Muscle of leg (tissue), 11 donors: ENCODE data around the gene PHTF2. TPM values are rescaled to one million over a fixed set of nuclear protein-coding genes. Genes with fewer than 3 reads are reported as not detected.

Experiments used
- DNase-seq: peaks from one replicate; pipeline ENCODE4 v3.0.0; 2013
- H3K27ac ChIP-seq: one replicate; pipeline ENCODE4 v1.5.1; 2013; ENCODE audit warnings: mild to moderate bottlenecking, low read length, control low read depth
- H3K27me3 ChIP-seq: one replicate; pipeline ENCODE4 v1.6.1; 2013; ENCODE audit warnings: low read length; ENCODE audit not compliant: control insufficient read depth, insufficient read depth
- H3K36me3 ChIP-seq: one replicate; pipeline ENCODE4 v1.6.1; 2013; ENCODE audit warnings: low read length; ENCODE audit not compliant: control insufficient read depth, insufficient read depth
- H3K4me1 ChIP-seq: one replicate; pipeline ENCODE4 v1.6.1; 2013; ENCODE audit warnings: low read length; ENCODE audit not compliant: control insufficient read depth, insufficient read depth
- H3K4me3 ChIP-seq: one replicate; pipeline ENCODE4 v1.5.1; 2013; ENCODE audit warnings: low read length, control low read depth
- H3K9me3 ChIP-seq: replicated peaks from 2 replicates; pipeline ENCODE4 v1.6.1; 2013; ENCODE audit warnings: low read depth, low read length; ENCODE audit not compliant: control insufficient read depth
- WGBS: methylation state at CpG from one replicate; pipeline ENCODE4 v1.1.5; 2013; ENCODE audit warnings: missing lambda C conversion rate; ENCODE audit not compliant: insufficient coverage; 5-methylcytosine and 5-hydroxymethylcytosine counted together
- polyA plus RNA-seq, 8 donors: library from polyadenylated mRNA; unstranded; fragments of 120-200 nt; gene quantifications; one replicate each; pipeline versions ENCODE4 v1.2.1 to v1.2.3, GENCODE V29; 2013; ENCODE audit warnings: inconsistent platforms in 1 of 8, low replicate concordance in 1 of 8; ENCODE audit not compliant: insufficient read length in 8 of 8, insufficient read depth in 1 of 8
- total RNA-seq: library from RNA; stranded (reverse); fragments of 120-200 nt; gene quantifications from one replicate; pipeline ENCODE4 v1.2.4, GENCODE V29; 2013

The PHTF2 gene
- total and polyA plus RNA-seq, 9 donors, result 10.5 to 21.7 (median 18.6) TPM

DNA sequence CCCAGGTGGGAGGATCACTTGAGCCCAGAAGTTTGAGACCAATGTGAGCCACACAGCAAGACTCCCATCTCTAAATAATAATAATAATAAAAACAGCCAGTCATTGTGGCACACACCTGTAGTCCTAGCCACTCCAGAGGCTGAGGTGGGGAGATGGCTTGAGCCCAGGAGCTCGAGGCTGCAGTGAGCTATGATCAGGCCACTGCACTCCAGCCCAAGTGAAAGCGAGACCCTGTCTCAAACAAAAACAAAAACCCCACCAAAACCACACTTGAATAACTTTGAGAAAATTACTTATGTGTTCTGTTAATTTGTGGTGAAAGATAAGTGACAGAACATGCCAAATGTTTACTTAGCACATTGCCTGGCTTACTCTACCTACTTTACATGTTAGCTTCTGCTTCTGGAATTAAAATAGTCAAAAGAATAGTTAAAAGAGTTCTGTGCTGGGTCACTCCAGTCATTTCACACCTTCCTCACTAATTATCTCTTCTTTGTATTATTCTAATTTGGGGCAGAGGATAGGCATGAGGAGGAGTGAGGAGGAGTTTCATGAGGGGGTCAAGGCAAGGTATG is 10.2 kb upstream of the PHTF2 start:
- DNase-seq, result no peak
- no peak overlapping the region for H3K4me3 ChIP-seq
- no peaks in the 10 kb centered on the region for H3K27me3 ChIP-seq
- H3K9me3 ChIP-seq, result peaks cover 3% of the 10 kb centered on the region
- WGBS, result no CpG with 5 or more reads among the region's 2 CpGs
- H3K27ac ChIP-seq, result no peak overlapping the region
- H3K4me1 ChIP-seq, result no peaks in the 10 kb centered on the region
- H3K36me3 ChIP-seq, result peaks cover 2% of the 10 kb centered on the region

DNA sequence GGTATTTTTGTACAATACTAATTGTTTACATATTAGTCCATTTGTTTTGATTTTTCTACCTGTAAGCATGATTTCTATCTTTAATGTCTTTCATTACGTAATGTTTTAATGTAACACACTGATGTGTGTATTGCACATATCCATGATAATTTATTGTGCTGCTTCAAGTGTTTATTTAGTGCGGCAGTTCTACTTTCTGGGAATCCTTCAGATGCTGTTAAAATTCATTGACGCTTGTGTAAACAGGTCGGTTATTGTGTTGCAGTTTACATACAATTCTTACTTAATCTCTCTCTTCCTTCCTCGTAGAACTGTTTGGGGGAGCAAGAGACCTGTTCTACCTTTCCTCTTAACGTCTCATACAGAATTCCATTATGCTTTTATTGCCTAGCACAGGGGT is 7.2 kb upstream of the PHTF2 start:
- Histone ChIP-seq H3K4me1 (no peaks in the 10 kb centered on the region), H3K4me3 (no peak overlapping the region), H3K27me3 (no peaks in the 10 kb centered on the region), H3K9me3 (no peaks in the 10 kb centered on the region), H3K36me3 (peaks cover 9% of the 10 kb centered on the region), H3K27ac (no peak overlapping the region)
- 80% methylated on average over 2 of the region's 6 CpGs for WGBS
- DNase-seq, result no peak

DNA sequence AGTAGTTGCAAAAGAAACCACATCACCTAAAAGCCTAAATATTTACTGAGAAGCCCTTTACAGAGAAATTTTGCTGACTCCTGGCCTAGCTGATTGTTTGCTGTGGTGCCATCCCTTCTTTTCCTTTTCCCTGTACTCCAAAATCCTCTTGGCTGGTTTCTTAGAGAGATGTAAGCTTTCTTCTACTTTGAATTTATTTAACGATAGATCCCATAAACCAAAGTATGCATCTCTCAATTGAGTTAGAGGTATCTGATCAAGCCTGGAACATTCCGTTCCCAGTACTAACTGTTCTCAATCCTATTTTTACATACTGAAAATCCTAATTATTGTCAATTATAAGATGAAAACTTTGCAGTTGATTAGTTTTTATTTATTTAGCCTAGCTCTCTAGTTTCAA is 6.6 kb upstream of the PHTF2 start:
- Histone ChIP-seq H3K4me3 (no peak overlapping the region), H3K27me3 (no peaks in the 10 kb centered on the region), H3K27ac (no peak overlapping the region), H3K9me3 (no peaks in the 10 kb centered on the region), H3K36me3 (peaks cover 9% of the 10 kb centered on the region), H3K4me1 (peaks cover 2% of the 10 kb centered on the region)
- no peak for DNase-seq
- WGBS, result no CpG with 5 or more reads among the region's 2 CpGs

DNA sequence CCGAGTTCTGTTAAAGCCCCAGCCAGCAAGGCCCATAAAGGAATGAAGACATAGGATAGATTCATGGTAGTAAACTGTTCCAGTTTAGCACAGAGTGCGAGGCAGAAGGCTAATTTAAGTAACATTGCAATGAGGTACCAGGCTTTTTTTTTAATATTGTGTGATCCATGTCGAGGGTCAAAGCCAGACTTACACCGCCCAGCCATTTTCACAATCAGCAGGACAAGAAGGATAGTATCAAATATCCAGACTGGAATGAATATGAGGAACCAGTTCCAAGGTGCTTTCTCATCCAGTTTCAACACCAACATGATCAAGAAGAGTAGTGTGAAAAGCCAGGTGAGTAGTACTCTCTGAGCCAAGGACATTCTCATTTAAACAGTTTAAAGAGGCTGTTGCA is 4.6 kb upstream of the PHTF2 start:
- H3K4me3 ChIP-seq, result no peak overlapping the region
- DNase-seq, result no peak
- H3K27me3 ChIP-seq, result peaks cover 3% of the 10 kb centered on the region
- H3K4me1 ChIP-seq, result peaks cover 7% of the 10 kb centered on the region
- peaks cover 9% of the 10 kb centered on the region for H3K36me3 ChIP-seq
- H3K9me3 ChIP-seq, result no peaks in the 10 kb centered on the region
- no peak overlapping the region for H3K27ac ChIP-seq
- WGBS, result no CpG with 5 or more reads among the region's 4 CpGs

DNA sequence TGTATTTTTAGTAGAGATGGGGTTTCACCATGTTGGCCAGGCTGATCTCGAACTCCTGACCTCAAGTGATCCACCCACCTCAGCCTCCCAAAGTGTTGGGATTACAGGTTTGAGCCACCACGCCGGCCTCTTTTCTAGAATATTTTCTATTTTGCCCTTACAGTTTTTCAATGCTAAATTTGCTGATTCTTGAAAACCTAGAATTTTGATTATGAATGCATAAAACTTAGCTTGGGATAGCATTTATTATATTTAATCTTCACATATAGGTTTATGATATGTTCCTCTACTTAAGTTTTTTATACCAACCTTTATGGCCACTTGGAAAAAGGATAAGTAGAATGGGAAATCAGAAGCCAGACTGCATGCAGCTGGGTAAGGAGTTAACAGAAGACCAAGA is 2.5 kb upstream of the PHTF2 start:
- no peak for DNase-seq
- H3K4me1 ChIP-seq, result peaks cover 12% of the 10 kb centered on the region
- H3K27ac ChIP-seq, result no peak overlapping the region
- no peaks in the 10 kb centered on the region for H3K9me3 ChIP-seq
- H3K36me3 ChIP-seq, result peaks cover 9% of the 10 kb centered on the region
- peaks cover 3% of the 10 kb centered on the region for H3K27me3 ChIP-seq
- no CpG with 5 or more reads among the region's 3 CpGs for WGBS
- no peak overlapping the region for H3K4me3 ChIP-seq

DNA sequence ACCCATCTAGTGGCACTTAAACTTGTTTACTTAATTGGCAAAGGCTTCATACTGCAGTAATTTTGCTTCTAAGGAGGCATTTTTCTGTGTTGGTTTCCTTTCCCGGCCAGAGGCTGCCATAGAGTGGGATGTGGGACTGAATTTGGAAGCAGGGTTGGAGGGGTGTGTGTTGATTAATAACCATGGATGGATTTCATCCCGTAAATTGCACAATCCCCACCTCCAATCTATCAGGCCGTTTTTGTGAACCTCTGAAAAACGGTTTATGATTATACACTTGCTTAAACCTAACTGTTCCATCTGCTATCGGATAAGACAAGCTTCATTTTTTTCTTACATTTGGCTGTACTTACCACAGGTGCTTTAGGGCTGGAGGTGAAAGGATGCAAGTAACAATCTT is 1.6 kb upstream of the PHTF2 start:
- no peak for DNase-seq
- Histone ChIP-seq H3K4me3 (peak overlapping the region; percentile 76), H3K36me3 (peaks cover 9% of the 10 kb centered on the region), H3K27ac (no peak overlapping the region), H3K27me3 (peaks cover 3% of the 10 kb centered on the region), H3K9me3 (no peaks in the 10 kb centered on the region), H3K4me1 (peaks cover 12% of the 10 kb centered on the region)
- no CpG with 5 or more reads among the region's 5 CpGs for WGBS

DNA sequence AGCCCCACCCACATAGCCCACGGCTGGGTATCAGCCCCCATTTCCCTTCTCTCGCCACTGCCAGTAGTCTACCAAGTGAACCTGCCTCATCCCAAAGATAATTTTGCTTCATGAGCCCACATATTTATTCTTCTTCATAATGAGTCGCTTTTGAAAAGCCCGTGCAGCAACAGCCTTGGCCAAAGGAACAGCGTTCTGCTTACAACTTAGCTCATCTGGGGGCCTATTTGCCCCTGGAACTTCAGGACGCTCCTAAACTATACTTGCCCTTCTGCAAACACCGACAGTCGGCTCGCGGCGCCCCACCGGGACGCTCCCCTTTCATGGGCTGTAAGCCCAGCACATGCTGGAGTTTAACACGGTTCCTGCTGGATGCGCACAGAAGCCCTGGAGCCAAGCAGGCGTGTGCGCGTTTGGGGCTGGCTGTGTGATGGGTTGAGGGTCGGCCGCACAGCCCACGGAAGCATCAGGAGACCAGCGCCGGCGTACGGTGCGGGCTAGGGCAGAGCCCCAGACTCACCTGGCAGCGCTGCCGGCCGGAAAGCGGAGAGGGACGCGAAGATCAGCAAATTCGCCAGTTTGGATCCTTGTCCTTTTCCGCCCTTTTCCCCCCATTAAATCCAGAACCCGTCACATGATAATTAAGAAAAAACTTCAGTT is 709 bp upstream of the PHTF2 start:
- H3K4me1 ChIP-seq, result peaks cover 12% of the 10 kb centered on the region
- DNase-seq, result no peak
- H3K27ac ChIP-seq, result peak overlapping the region; percentile 94
- H3K9me3 ChIP-seq, result no peaks in the 10 kb centered on the region
- WGBS, result under 1% methylated on average over 34 of the region's 35 CpGs
- peaks cover 3% of the 10 kb centered on the region for H3K27me3 ChIP-seq
- H3K36me3 ChIP-seq, result peaks cover 9% of the 10 kb centered on the region
- peak overlapping the region; percentile 76 for H3K4me3 ChIP-seq

DNA sequence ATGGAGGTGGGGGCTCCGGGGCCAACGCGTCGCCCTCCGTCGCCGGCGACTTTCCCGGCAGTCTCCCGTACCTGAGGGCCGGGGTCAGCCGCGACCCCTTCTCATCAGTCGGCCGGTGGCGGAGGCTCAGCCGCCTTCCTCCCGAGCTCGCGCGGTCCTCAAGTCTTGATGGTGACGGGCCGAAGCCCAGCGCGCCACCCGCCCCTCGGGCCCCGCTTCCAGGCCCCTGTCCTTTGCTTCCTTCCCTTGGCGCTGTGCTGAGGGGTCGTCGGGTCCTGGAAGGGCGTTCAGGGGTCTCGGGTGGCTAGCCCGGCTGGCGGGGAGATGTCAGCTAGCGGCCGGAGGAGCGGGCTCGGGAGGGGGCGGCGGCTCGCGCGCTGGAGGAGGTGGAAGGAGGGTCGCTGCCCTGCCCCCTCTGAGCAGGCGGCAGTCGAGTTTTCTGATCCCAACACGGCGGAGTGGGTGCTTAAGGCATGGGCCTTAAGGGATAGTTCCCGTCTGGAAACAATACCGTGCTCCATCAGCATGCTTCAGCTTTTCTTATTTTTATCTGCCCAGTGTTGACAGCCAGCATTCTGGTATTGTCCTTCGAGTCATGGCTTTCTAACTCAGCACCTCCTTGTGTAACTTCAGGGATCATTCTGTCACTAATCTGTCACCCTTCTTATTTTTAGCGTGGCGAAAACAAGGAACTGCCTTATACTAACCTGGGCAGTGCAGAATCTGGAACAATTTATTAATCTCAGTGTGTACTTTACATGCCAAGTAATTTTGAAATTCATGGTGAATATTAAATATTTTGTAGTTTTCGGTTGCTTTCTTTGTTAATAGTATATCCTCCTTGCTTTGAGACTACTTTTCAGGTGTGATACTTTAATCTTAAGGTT is 748 bp downstream of the PHTF2 start:
- whole genome bisulfite sequencing, result under 1% methylated on average over 48 of the region's 55 CpGs
- Histone ChIP-seq H3K36me3 (peaks cover 6% of the 10 kb centered on the region), H3K27ac (peak overlapping the region; percentile 95), H3K9me3 (no peaks in the 10 kb centered on the region), H3K27me3 (peaks cover 3% of the 10 kb centered on the region), H3K4me1 (peaks cover 12% of the 10 kb centered on the region), H3K4me3 (peak overlapping the region; percentile 76)
- peak; percentile 61 for DNase-seq

DNA sequence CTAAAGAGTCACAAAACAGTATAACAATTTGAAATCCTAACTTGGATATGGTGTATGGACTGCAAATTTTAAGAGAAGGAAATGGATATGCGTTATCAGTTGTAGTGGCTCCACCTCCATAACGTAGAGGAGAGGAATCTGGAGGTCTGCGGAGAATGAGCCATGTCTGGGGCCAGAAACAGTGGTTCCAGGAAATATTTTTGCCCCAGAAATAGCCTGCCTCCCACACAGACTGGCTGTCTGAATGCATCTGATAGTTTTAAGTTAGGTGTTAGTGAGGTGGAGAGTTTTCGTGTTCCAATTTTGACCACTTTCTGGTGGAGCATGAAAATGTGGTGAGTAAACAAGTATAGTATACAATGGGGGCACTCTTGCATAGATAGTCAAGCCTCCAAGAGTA is 1.6 kb downstream of the PHTF2 start:
- WGBS, result 64% methylated on average over 2 of the region's 4 CpGs
- Histone ChIP-seq H3K27ac (no peak overlapping the region), H3K36me3 (peaks cover 1% of the 10 kb centered on the region), H3K27me3 (peaks cover 3% of the 10 kb centered on the region), H3K9me3 (peaks cover 2% of the 10 kb centered on the region), H3K4me3 (no peak overlapping the region), H3K4me1 (peaks cover 12% of the 10 kb centered on the region)
- no peak for DNase-seq

DNA sequence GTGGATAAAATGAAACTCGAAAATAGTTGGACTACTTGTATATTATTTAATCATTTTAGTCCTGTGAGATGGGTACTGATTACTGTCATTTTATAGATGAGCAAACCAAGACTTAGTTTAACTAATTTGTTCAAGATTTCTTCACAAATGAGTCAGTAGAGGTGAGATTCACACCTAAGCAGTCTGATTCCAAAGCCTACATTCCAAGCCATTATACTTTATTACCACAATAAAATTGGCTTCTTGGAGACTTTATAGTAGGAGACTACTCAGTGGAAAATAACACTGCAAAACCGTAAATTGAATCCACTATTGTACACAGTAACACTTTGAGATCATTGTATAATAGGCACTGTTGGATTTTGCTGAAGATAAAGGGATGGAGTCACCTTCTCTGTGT is 2.2 kb downstream of the PHTF2 start:
- no peak for DNase-seq
- Histone ChIP-seq H3K4me3 (no peak overlapping the region), H3K27me3 (peaks cover 3% of the 10 kb centered on the region), H3K9me3 (peaks cover 4% of the 10 kb centered on the region), H3K36me3 (no peaks in the 10 kb centered on the region), H3K4me1 (peaks cover 12% of the 10 kb centered on the region), H3K27ac (no peak overlapping the region)
- no CpG with 5 or more reads among the region's 2 CpGs for WGBS
